Smooth muscle cell (in vitro differentiated cells): ENCODE data around the gene ZNF497. TPM values are rescaled to one million over a fixed set of nuclear protein-coding genes. Genes with fewer than 3 reads are reported as not detected.

Source experiments
- DNase-seq: peaks from one replicate; lab custom pipeline; 2025; ENCODE audit not compliant: unreplicated experiment; lab: John Stamatoyannopoulos, UW
- H2AFZ ChIP-seq: fragments of 200-600 bp; sonication (generic); 2 replicates; pipeline ENCODE4 v1.6.0; 2016; ENCODE audit warnings: antibody characterized with exemption, low read depth, mild to moderate bottlenecking
- H3F3A ChIP-seq: fragments of 200-600 bp; sonication (generic); 2 replicates; pipeline ENCODE4 v1.6.0; 2017; ENCODE audit warnings: antibody characterized with exemption, low read depth
- H3K27ac ChIP-seq: fragments of 200-600 bp; sonication (generic); 2 replicates; pipeline ENCODE4 v1.5.1; 2016; ENCODE audit warnings: low read depth, mild to moderate bottlenecking
- H3K27me3 ChIP-seq: fragments of 200-600 bp; sonication (generic); 2 replicates; pipeline ENCODE4 v1.6.1; 2016; ENCODE audit warnings: low read depth, mild to moderate bottlenecking
- H3K36me3 ChIP-seq: fragments of 200-600 bp; sonication (generic); 2 replicates; pipeline ENCODE4 v1.5.1; 2016; ENCODE audit warnings: low read depth
- H3K4me1 ChIP-seq: fragments of 200-600 bp; sonication (generic); 2 replicates; pipeline ENCODE4 v1.5.1; 2016; ENCODE audit warnings: low read depth
- H3K4me2 ChIP-seq: fragments of 200-600 bp; sonication (generic); 2 replicates; pipeline ENCODE4 v1.6.0; 2016; ENCODE audit warnings: mild to moderate bottlenecking
- H3K4me3 ChIP-seq: fragments of 200-600 bp; sonication (generic); 2 replicates; pipeline ENCODE4 v1.5.1; 2016; ENCODE audit warnings: mild to moderate bottlenecking
- H3K79me2 ChIP-seq: fragments of 200-600 bp; sonication (generic); 2 replicates; pipeline ENCODE4 v1.6.0; 2016; ENCODE audit warnings: low read depth, mild to moderate bottlenecking
- H3K9ac ChIP-seq: fragments of 200-600 bp; sonication (generic); 2 replicates; pipeline ENCODE4 v1.6.0; 2016; ENCODE audit warnings: low read depth
- H3K9me3 ChIP-seq: fragments of 200-600 bp; sonication (generic); replicated peaks from 2 replicates; pipeline ENCODE4 v1.5.1; 2016; ENCODE audit warnings: low read depth
- H4K20me1 ChIP-seq: fragments of 200-600 bp; sonication (generic); 2 replicates; pipeline ENCODE4 v1.6.0; 2016; ENCODE audit warnings: low read depth
- CTCF ChIP-seq: fragments of 200-600 bp; sonication (generic); IDR thresholded peaks from 2 replicates; pipeline ENCODE4 v1.5.1; 2017; ENCODE audit warnings: borderline replicate concordance, mild to moderate bottlenecking, antibody characterized with exemption; ENCODE audit not compliant: insufficient read depth, poor library complexity, severe bottlenecking
- WGBS: methylation state at CpG from one replicate; pipeline ENCODE4 v1.1.7; 2016; ENCODE audit warnings: low lambda C conversion rate; 5-methylcytosine and 5-hydroxymethylcytosine counted together
- polyA plus RNA-seq: library from polyadenylated mRNA; unstranded; fragments of >200 nt; fragmentation: Nextera tagmentation; extraction: Ambion mirVana; gene quantifications from 2 replicates; pipeline ENCODE4 v1.2.1, GENCODE V29; 2016
- total RNA-seq: library from RNA; depleted of rRNA; stranded (reverse); fragments of >200 nt; gene quantifications from 2 replicates; pipeline ENCODE4 v1.2.3, GENCODE V29; 2014

Gene ZNF497
- total and polyA plus RNA-seq, 2 experiments from 2014 or later, result 0.58 to 4.6 TPM

- Histone ChIP-seq H3K4me3 (no peak overlapping the region), H2AFZ (no peak overlapping the region), H3K9me3 (no peaks in the 10 kb centered on the region), H3K27ac (no peak overlapping the region), H3K4me1 (no peaks in the 10 kb centered on the region), H3F3A (no peaks in the 10 kb centered on the region), H3K27me3 (no peaks in the 10 kb centered on the region), H3K9ac (no peak overlapping the region), H3K4me2 (no peak overlapping the region), H3K79me2 (peaks cover 9% of the 10 kb centered on the region), H3K36me3 (no peaks in the 10 kb centered on the region), H4K20me1 (no peaks in the 10 kb centered on the region)
- no peak for TF ChIP-seq CTCF
- DNase-seq, result no peak
- WGBS, result 94% methylated on average over 15 of the region's 15 CpGs
These were observed 8.7 kb downstream of the ZNF497 start for GRCh38 chr19:58353717-58354477.

GRCh38 chr19:58352760-58353671 lies 9.5 kb downstream of the ZNF497 start, which contains the start of gene A1BG:
Gene A1BG, minus strand, starts transcription at chr19:58353492. Its CDS starts 55 bp downstream, at chr19:58353437.
- no peaks in the 10 kb centered on the region for H3K27me3 ChIP-seq
- H3K79me2 ChIP-seq, result peaks cover 18% of the 10 kb centered on the region
- no peak for DNase-seq
- H3K4me2 ChIP-seq, result no peak within 1 kb of the TSS
- peaks cover 8% of the 10 kb centered on the region for H3K4me1 ChIP-seq
- no peaks in the 10 kb centered on the region for H4K20me1 ChIP-seq
- no peak within 1 kb of the TSS for H3K4me3 ChIP-seq
- H3F3A ChIP-seq, result no peaks in the 10 kb centered on the region
- TF ChIP-seq CTCF, result no peak
- no peak within 1 kb of the TSS for H2AFZ ChIP-seq
- no peaks in the 10 kb centered on the region for H3K9me3 ChIP-seq
- no peak within 1 kb of the TSS for H3K9ac ChIP-seq
- 95% methylated on average over 25 of the region's 26 CpGs for WGBS
- H3K36me3 ChIP-seq, result no peaks in the 10 kb centered on the region
- no peak within 1 kb of the TSS for H3K27ac ChIP-seq

- H2AFZ ChIP-seq, result no peak overlapping the region
These were observed 10.4 kb downstream of the ZNF497 start for GRCh38 chr19:58351990-58352755.

More at GRCh38 chr19:58351990-58352755, 10.4 kb downstream of the ZNF497 start:
- Histone ChIP-seq H4K20me1 (no peaks in the 10 kb centered on the region), H3K27me3 (no peaks in the 10 kb centered on the region), H3K27ac (no peak overlapping the region), H3K4me3 (no peak overlapping the region), H3K79me2 (peaks cover 24% of the 10 kb centered on the region), H3K4me1 (peaks cover 8% of the 10 kb centered on the region), H3K4me2 (no peak overlapping the region), H3F3A (no peaks in the 10 kb centered on the region), H3K9me3 (no peaks in the 10 kb centered on the region), H3K36me3 (no peaks in the 10 kb centered on the region), H3K9ac (no peak overlapping the region)
- TF ChIP-seq CTCF, result no peak
- no peak for DNase-seq
- 93% methylated on average over 23 of the region's 23 CpGs for WGBS
